Activated CD8-positive, alpha-beta memory T cell treated with anti-CD3 and anti-CD28 coated beads, Interleukin-2, amount 10 ng/mL, durations not matched to agents 7 days and 5 days (primary cell): Measurements from ENCODE around the gene EFNB1. TPM values are rescaled to one million over a fixed set of nuclear protein-coding genes. Genes with fewer than 3 reads are reported as not detected.

ENCODE experiments used
- ATAC-seq: fragments of 150-1000 bp; cut with Tn5 transposase; one replicate; pipeline ENCODE4 v1.10.0; 2021; ENCODE audit warnings: moderate library complexity
- CTCF ChIA-PET: fragments of 350-600 bp; sonication (Branson Sonifier 250); formaldehyde crosslinking; loops from one replicate; lab custom pipeline; 2021; ENCODE audit warnings: antibody characterized with exemption; lab: Charles Lee
- DNase-seq: peaks from one replicate; pipeline ENCODE4 v3.0.0-alpha.2; 2020
- H3K27ac Mint-ChIP-seq: one replicate; pipeline ENCODE4 v1.8.0; 2021; ENCODE audit warnings: mild to moderate bottlenecking, mixed read lengths
- H3K27me3 Mint-ChIP-seq: one replicate; pipeline ENCODE4 v1.8.0; 2021; ENCODE audit warnings: mixed read lengths
- H3K36me3 Mint-ChIP-seq: one replicate; pipeline ENCODE4 v1.8.0; 2021; ENCODE audit warnings: mild to moderate bottlenecking, mixed read lengths
- H3K4me1 Mint-ChIP-seq: one replicate; pipeline ENCODE4 v1.8.0; 2021; ENCODE audit warnings: mixed read lengths
- H3K4me3 Mint-ChIP-seq: one replicate; pipeline ENCODE4 v1.8.0; 2021; ENCODE audit warnings: mild to moderate bottlenecking, moderate library complexity, mixed read lengths
- H3K9me3 Mint-ChIP-seq: one replicate; pipeline ENCODE4 v1.8.0; 2022; ENCODE audit warnings: low read depth, mixed read lengths
- total RNA-seq, 2 experiments: library from RNA; stranded (reverse); gene quantifications; one replicate each; pipeline ENCODE4 v1.2.3, GENCODE V29; 2021

The EFNB1 gene
- total RNA-seq, 2 experiments from 2014 or later, result 4.2 to 4.3 TPM

DNA sequence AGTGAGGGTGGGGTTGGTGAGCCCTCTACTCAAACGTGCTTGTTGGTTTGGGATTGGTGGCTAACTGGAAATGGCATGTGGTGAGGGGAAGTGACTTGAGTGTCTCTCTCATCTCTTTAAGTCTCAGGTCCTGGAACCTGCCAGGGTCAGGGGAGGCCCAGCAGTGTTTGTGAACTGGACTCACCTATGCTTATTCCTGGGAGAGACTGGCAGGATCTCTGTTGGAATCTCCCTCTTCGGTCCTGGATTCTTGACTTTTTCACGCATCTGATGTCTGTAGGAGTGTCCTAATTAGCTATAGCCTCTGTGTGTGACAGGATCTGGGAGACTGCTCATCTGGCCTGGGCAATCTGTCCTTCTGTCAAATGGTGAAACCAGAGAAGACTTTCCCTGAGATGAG is 7.2 kb upstream of the EFNB1 start:
- H3K27me3 Mint-ChIP-seq, result no peaks in the 10 kb centered on the region
- H3K4me3 Mint-ChIP-seq, result no peak overlapping the region
- ATAC-seq (no peak), DNase-seq (no peak)
- no peaks in the 10 kb centered on the region for H3K36me3 Mint-ChIP-seq
- peaks cover 2% of the 10 kb centered on the region for H3K4me1 Mint-ChIP-seq
- H3K27ac Mint-ChIP-seq, result no peak overlapping the region
- CTCF ChIA-PET, result interaction anchor here (1.0 kb wide), 1 partner anchor 466 kb away, joined by 4 read pairs; no protein-coding TSS in a partner anchor
- H3K9me3 Mint-ChIP-seq, result no peaks in the 10 kb centered on the region

GRCh38 chrX:68822641-68823410 is 6.0 kb upstream of the EFNB1 start:
- Mint-ChIP-seq H3K9me3 (no peaks in the 10 kb centered on the region), H3K36me3 (no peaks in the 10 kb centered on the region), H3K4me3 (no peak overlapping the region), H3K27me3 (no peaks in the 10 kb centered on the region), H3K4me1 (peaks cover 5% of the 10 kb centered on the region), H3K27ac (no peak overlapping the region)
- DNase-seq (no peak), ATAC-seq (peak; percentile 49)
- CTCF ChIA-PET, result interaction anchor here (0.8 to 1.3 kb wide), 4 partner anchors 90 to 464 kb away, joined by 3 to 4 read pairs (median 4); no protein-coding TSS in a partner anchor

GRCh38 chrX:68823413-68824151 is 5.2 kb upstream of the EFNB1 start:
- Mint-ChIP-seq H3K27ac (no peak overlapping the region), H3K27me3 (no peaks in the 10 kb centered on the region), H3K9me3 (no peaks in the 10 kb centered on the region), H3K4me1 (peaks cover 8% of the 10 kb centered on the region), H3K4me3 (no peak overlapping the region), H3K36me3 (no peaks in the 10 kb centered on the region)
- no peak for ATAC-seq
- DNase-seq, result no peak
- CTCF ChIA-PET, result interaction anchor here (0.9 to 1.3 kb wide), 2 partner anchors 91 to 564 kb away, joined by 3 to 4 read pairs; no protein-coding TSS in a partner anchor

GRCh38 chrX:68824152-68824433 is 4.7 kb upstream of the EFNB1 start:
- Mint-ChIP-seq H3K9me3 (no peaks in the 10 kb centered on the region), H3K4me1 (peaks cover 9% of the 10 kb centered on the region), H3K4me3 (no peak overlapping the region), H3K27me3 (no peaks in the 10 kb centered on the region), H3K36me3 (no peaks in the 10 kb centered on the region), H3K27ac (no peak overlapping the region)
- CTCF ChIA-PET, result interaction anchor here (0.9 kb wide), 1 partner anchor 564 kb away, joined by 3 read pairs; no protein-coding TSS in a partner anchor
- DNase-seq, result no peak
- ATAC-seq, result no peak

- Mint-ChIP-seq H3K4me3 (no peak overlapping the region), H3K27ac (no peak overlapping the region), H3K4me1 (peaks cover 9% of the 10 kb centered on the region), H3K9me3 (no peaks in the 10 kb centered on the region), H3K27me3 (peaks cover under 1% of the 10 kb centered on the region), H3K36me3 (no peaks in the 10 kb centered on the region)
- CTCF ChIA-PET, result interaction anchor here (0.9 kb wide), 1 partner anchor 563 kb away, joined by 3 read pairs; no protein-coding TSS in a partner anchor
- ATAC-seq (no peak), DNase-seq (no peak)
These were observed 4.2 kb upstream of the EFNB1 start for GRCh38 chrX:68824565-68825125.

DNA sequence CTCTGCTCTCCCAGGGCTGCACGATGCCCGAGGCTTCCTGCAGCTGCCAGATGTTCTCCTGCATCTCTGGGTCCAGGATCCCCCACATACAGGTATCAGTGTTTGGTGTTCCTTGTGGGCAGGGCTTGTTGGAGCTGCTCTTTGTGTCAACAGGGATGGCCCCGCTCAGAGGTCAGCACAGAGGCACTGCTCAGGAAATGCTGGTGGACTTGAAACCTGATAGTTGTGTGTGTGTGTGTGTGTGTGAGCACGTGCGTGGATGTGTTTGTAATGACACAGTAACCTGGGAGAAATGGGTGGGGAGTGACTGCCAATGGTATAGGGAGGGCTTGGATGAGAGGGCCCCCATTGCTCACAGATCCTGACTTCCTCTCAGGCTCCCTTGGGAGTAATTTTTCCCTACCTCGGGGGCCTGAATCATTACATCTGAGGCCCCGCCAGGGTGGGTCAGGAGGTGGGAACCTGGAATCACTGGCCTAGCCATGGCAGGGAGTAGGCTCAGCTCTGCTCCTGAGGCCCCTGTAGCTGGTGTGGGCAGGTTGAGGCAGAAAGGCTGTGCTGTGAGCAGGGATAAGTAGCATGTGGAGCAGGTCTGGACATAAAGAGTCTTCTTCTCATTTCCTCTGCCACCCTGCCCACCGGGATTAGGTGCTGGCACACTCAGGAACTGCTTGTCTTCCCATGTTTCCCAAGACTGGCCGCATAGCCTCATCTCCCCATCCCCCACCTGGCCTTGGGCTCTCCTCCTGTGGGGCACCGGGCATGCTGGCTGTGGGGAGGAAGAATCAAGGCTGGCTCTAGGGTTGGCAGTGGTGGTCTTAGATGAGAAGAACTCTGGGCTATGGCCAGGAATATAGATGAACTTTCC is 2.5 kb upstream of the EFNB1 start:
- Mint-ChIP-seq H3K4me1 (peaks cover 9% of the 10 kb centered on the region), H3K27me3 (peaks cover 7% of the 10 kb centered on the region), H3K4me3 (no peak overlapping the region), H3K27ac (no peak overlapping the region), H3K9me3 (no peaks in the 10 kb centered on the region), H3K36me3 (no peaks in the 10 kb centered on the region)
- ATAC-seq (no peak), DNase-seq (no peak)
- CTCF ChIA-PET, result interaction anchor here (1.5 to 4.7 kb wide), 3 partner anchors 10 to 396 kb away, joined by 4 to 64 read pairs (median 12); partner anchors contain the start of gene PJA1

- DNase-seq, result no peak
- CTCF ChIA-PET, result interaction anchor here (0.6 to 4.7 kb wide), 22 partner anchors 8 to 562 kb away, joined by 3 to 64 read pairs (median 4); partner anchors contain the start of gene PJA1
- Mint-ChIP-seq H3K27ac (no peak overlapping the region), H3K9me3 (no peaks in the 10 kb centered on the region), H3K4me1 (peaks cover 16% of the 10 kb centered on the region), H3K27me3 (peaks cover 7% of the 10 kb centered on the region), H3K4me3 (no peak overlapping the region), H3K36me3 (no peaks in the 10 kb centered on the region)
- no peak for ATAC-seq
These were observed 1.6 kb upstream of the EFNB1 start for GRCh38 chrX:68827256-68827655.

- Mint-ChIP-seq H3K9me3 (no peaks in the 10 kb centered on the region), H3K27ac (peak overlapping the region; percentile 81)
- ATAC-seq, result peak; percentile 31
These were observed 785 bp upstream of the EFNB1 start for GRCh38 chrX:68827848-68828624.

GRCh38 chrX:68829582-68830418 is 979 bp downstream of the EFNB1 start:
- CTCF ChIA-PET, result interaction anchor here (0.8 to 4.7 kb wide), 6 partner anchors 328 to 455 kb away, joined by 3 to 64 read pairs (median 8); partner anchors contain the start of gene PJA1
- Mint-ChIP-seq H3K4me3 (peak overlapping the region; percentile 81), H3K4me1 (peaks cover 14% of the 10 kb centered on the region), H3K27ac (no peak overlapping the region), H3K36me3 (no peaks in the 10 kb centered on the region), H3K27me3 (peaks cover 7% of the 10 kb centered on the region), H3K9me3 (no peaks in the 10 kb centered on the region)
- ATAC-seq (no peak), DNase-seq (no peak)

More at GRCh38 chrX:68827848-68828624, 785 bp upstream of the EFNB1 start:
- Mint-ChIP-seq H3K4me1 (peaks cover 14% of the 10 kb centered on the region), H3K36me3 (no peaks in the 10 kb centered on the region), H3K4me3 (peak overlapping the region; percentile 81), H3K27me3 (peaks cover 7% of the 10 kb centered on the region)
- CTCF ChIA-PET, result interaction anchor here (0.6 to 4.7 kb wide), 27 partner anchors 9 to 561 kb away, joined by 3 to 64 read pairs (median 3); partner anchors contain the start of gene PJA1
- peak; percentile 81 for DNase-seq

GRCh38 chrX:68830419-68831404 is 1.9 kb downstream of the EFNB1 start:
- no peak for DNase-seq
- no peak overlapping the region for H3K27ac Mint-ChIP-seq
- H3K36me3 Mint-ChIP-seq, result no peaks in the 10 kb centered on the region
- H3K9me3 Mint-ChIP-seq, result no peaks in the 10 kb centered on the region
- H3K4me3 Mint-ChIP-seq, result peak overlapping the region; percentile 81
- CTCF ChIA-PET, result interaction anchor here (0.9 to 4.7 kb wide), 2 partner anchors 391 to 444 kb away, joined by 3 to 64 read pairs; no protein-coding TSS in a partner anchor
- peaks cover 14% of the 10 kb centered on the region for H3K4me1 Mint-ChIP-seq
- no peak for ATAC-seq
- peaks cover 7% of the 10 kb centered on the region for H3K27me3 Mint-ChIP-seq
